ENCODE measurements around the gene SIGLEC7. TPM values are rescaled to one million over a fixed set of nuclear protein-coding genes. Genes with fewer than 3 reads are reported as not detected.

SIGLEC7 gene
- total and polyA plus RNA-seq, 10 of the 15 experiments (the other 5 are each of a cell fraction or from before 2014, with no cell fraction given): 0.15 TPM; not detected in 9

GRCh38 chr19:51137792-51138425, 4.2 kb upstream of the SIGLEC7 start:
- no peak for ATAC-seq
- FAIRE-seq: no peak
- ChIA-PET SMC1A (ENCODE audit: uncharacterized antibody, unreplicated experiment) (no interaction called here), CTCF (no interaction called here), RAD21 (ENCODE audit: unreplicated experiment) (no interaction called here), POLR2A (no interaction called here)
- in situ Hi-C loops (cut with MboI): no loop called here
- WGBS (ENCODE audit: insufficient coverage, insufficient replicate concordance, low lambda C conversion rate, missing lambda C conversion rate): 3% methylated on average over 9 of the region's 9 CpGs
- Histone ChIP-seq H3K4me1 (ENCODE audit: control insufficient read depth, insufficient read depth, low read length) (no peaks in the 10 kb centered on the region), H3K79me2 (ENCODE audit: control insufficient read depth, insufficient read depth, low read length) (no peaks in the 10 kb centered on the region), H3K27ac (ENCODE audit: control insufficient read depth, insufficient read depth) (no peak overlapping the region), H3K4me2 (ENCODE audit: control insufficient read depth, insufficient read depth) (no peak overlapping the region), H3K36me3 (ENCODE audit: control insufficient read depth in 2 of 2, insufficient read depth in 2 of 2, low read length in 1 of 2) (no peaks in the 10 kb centered on the region), H2AFZ (ENCODE audit: control insufficient read depth, low read depth, low read length) (no peak overlapping the region), H3K27me3 (replicated peaks in 1 of 2; ENCODE audit: control insufficient read depth in 2 of 2, insufficient read depth in 2 of 2, low read length in 1 of 2) (no peaks in the 10 kb centered on the region; a peak in 1 of 4 replicates), H3K9me3 (replicated peaks; ENCODE audit: control insufficient read depth, insufficient read depth, low read length) (no peaks in the 10 kb centered on the region; the same call in 2 of the 3 replicates), H3K4me3 (no peak overlapping the region), H3K9ac (ENCODE audit: control insufficient read depth, insufficient read depth, low read length) (no peak overlapping the region), H4K20me1 (ENCODE audit: control insufficient read depth, insufficient read depth) (no peaks in the 10 kb centered on the region)
- no peak for TF ChIP-seq RELB (IDR thresholded peaks at IDR 0.05; ENCODE audit: low read depth)
- no peak for TF ChIP-seq ETV6 (conservative IDR thresholded peaks at IDR 0.05 in 1 of 2, IDR thresholded peaks at IDR 0.05 in 1 of 2; ENCODE audit: borderline replicate concordance in 1 of 2, low read depth in 1 of 2)
- no peak for TF ChIP-seq NFIC (IDR thresholded peaks at IDR 0.05; ENCODE audit: low read depth, low read length)
- DNase-seq (ENCODE audit: low read depth, low spot score): no peak
- intact Hi-C loops (cut with micrococcal nuclease; ENCODE audit: unreplicated experiment): no loop called here
- no TSS peak for BruUV-seq (replicated peaks)

GRCh38 chr19:51138549-51138979, 3.5 kb upstream of the SIGLEC7 start:
- H3K79me2 ChIP-seq (ENCODE audit: control insufficient read depth, insufficient read depth, low read length): no peaks in the 10 kb centered on the region
- ATAC-seq (no peak), FAIRE-seq (no peak), DNase-seq (ENCODE audit: low read depth, low spot score) (no peak)
- H3K4me3 ChIP-seq: no peak overlapping the region
- no peaks in the 10 kb centered on the region for H3K4me1 ChIP-seq (ENCODE audit: control insufficient read depth, insufficient read depth, low read length)
- ChIA-PET POLR2A (no interaction called here), CTCF (no interaction called here), RAD21 (ENCODE audit: unreplicated experiment) (no interaction called here), SMC1A (ENCODE audit: uncharacterized antibody, unreplicated experiment) (no interaction called here)
- H4K20me1 ChIP-seq (ENCODE audit: control insufficient read depth, insufficient read depth): no peaks in the 10 kb centered on the region
- H3K36me3 ChIP-seq (ENCODE audit: control insufficient read depth in 2 of 2, insufficient read depth in 2 of 2, low read length in 1 of 2): no peaks in the 10 kb centered on the region
- H3K9ac ChIP-seq (ENCODE audit: control insufficient read depth, insufficient read depth, low read length): no peak overlapping the region
- intact Hi-C loops (cut with micrococcal nuclease; ENCODE audit: unreplicated experiment): no loop called here
- H3K27me3 ChIP-seq (replicated peaks in 1 of 2; ENCODE audit: control insufficient read depth in 2 of 2, insufficient read depth in 2 of 2, low read length in 1 of 2): no peaks in the 10 kb centered on the region; a peak in 1 of 4 replicates
- no TSS peak for BruUV-seq (replicated peaks)
- H3K9me3 ChIP-seq (replicated peaks; ENCODE audit: control insufficient read depth, insufficient read depth, low read length): no peaks in the 10 kb centered on the region; the same call in 2 of the 3 replicates
- no peak overlapping the region for H3K27ac ChIP-seq (ENCODE audit: control insufficient read depth, insufficient read depth)
- H3K4me2 ChIP-seq (ENCODE audit: control insufficient read depth, insufficient read depth): no peak overlapping the region
- 24% methylated on average over 6 of the region's 6 CpGs for WGBS (ENCODE audit: insufficient coverage, insufficient replicate concordance, low lambda C conversion rate, missing lambda C conversion rate)
- in situ Hi-C loops (cut with MboI): no loop called here
- H2AFZ ChIP-seq (ENCODE audit: control insufficient read depth, low read depth, low read length): no peak overlapping the region
- TF ChIP-seq ZNF24 (IDR thresholded peaks at IDR 0.05) (peak; percentile 70), USF1 (IDR thresholded peaks at IDR 0.05; ENCODE audit: borderline replicate concordance, extremely low read length, insufficient read depth, low read depth, low read length) (no peak)
- TF ChIP-seq, protein P1, sequence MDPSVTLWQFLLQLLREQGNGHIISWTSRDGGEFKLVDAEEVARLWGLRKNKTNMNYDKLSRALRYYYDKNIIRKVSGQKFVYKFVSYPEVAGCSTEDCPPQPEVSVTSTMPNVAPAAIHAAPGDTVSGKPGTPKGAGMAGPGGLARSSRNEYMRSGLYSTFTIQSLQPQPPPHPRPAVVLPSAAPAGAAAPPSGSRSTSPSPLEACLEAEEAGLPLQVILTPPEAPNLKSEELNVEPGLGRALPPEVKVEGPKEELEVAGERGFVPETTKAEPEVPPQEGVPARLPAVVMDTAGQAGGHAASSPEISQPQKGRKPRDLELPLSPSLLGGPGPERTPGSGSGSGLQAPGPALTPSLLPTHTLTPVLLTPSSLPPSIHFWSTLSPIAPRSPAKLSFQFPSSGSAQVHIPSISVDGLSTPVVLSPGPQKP (IDR thresholded peaks at IDR 0.05; ENCODE audit: low read depth, low read length): no peak

All from GM12878 (cell line).